Measurements from ENCODE around the gene ITPK1.

DNA sequence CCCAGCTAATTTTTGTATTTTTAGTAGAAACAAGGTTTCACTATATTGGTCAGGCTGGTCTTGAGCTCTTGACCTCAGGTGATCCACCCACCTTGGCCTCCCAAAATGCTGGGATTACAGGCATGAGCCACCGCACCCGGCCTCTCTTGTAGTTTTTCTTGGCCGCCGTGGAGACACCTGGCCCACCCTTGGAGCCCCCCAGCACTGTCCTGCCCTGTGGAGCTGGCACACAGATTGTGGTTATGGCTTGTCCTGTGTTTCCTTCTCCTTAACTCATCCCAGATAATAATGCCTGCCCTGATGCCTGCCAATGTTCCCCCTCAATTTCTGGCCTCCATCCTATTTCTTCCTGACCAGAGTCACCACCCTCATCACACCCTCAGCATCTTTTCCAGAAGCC lies 134.9 kb downstream of the ITPK1 start:
- TF ChIP-seq SPI1 (IDR thresholded peaks at IDR 0.05; ENCODE audit: borderline replicate concordance, insufficient read depth, low read depth, low read length): no peak
- no peak for TF ChIP-seq CTCF (IDR thresholded peaks at IDR 0.05 in 2 of 3, conservative IDR thresholded peaks at IDR 0.05 in 1 of 3; ENCODE audit: control insufficient read depth in 2 of 3, extremely low read depth in 1 of 3, insufficient read depth in 1 of 3, low read depth in 3 of 3, low read length in 3 of 3)
- TF ChIP-seq, protein P1, sequence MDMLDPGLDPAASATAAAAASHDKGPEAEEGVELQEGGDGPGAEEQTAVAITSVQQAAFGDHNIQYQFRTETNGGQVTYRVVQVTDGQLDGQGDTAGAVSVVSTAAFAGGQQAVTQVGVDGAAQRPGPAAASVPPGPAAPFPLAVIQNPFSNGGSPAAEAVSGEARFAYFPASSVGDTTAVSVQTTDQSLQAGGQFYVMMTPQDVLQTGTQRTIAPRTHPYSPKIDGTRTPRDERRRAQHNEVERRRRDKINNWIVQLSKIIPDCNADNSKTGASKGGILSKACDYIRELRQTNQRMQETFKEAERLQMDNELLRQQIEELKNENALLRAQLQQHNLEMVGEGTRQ (IDR thresholded peaks at IDR 0.05; ENCODE audit: borderline replicate concordance, low read depth, low read length): no peak

Data from GM12878 (cell line).